Nucleus accumbens (tissue), 56 donors: ENCODE measurements around the gene ST6GALNAC6.
"Not testable (repeated sequence)": the region's sequence is repeated elsewhere in the genome, so short reads cannot be mapped to it uniquely, and the experiment has no call there.

Experiments used
- DNase-seq, 56 donors: peaks; one replicate each; lab custom pipeline; 2025; lab: John Stamatoyannopoulos, UW

The ST6GALNAC6 gene

GRCh38 chr9:127845619-127846018, 53.8 kb downstream of the ST6GALNAC6 start:
- not testable (repeated sequence) for DNase-seq

GRCh38 chr9:127844821-127845359, 54.5 kb downstream of the ST6GALNAC6 start:
- DNase-seq: no peak

GRCh38 chr9:127841087-127841835, 58.1 kb downstream of the ST6GALNAC6 start:
- DNase-seq: no peak

- no peak for DNase-seq
Observed at GRCh38 chr9:127838375-127839078, 60.9 kb downstream of the ST6GALNAC6 start.

- DNase-seq: no peak
Observed at GRCh38 chr9:127837346-127837745, 62.1 kb downstream of the ST6GALNAC6 start.

- DNase-seq: not testable (repeated sequence)
Observed at GRCh38 chr9:127836561-127836960, 62.8 kb downstream of the ST6GALNAC6 start.

GRCh38 chr9:127835991-127836516, 63.3 kb downstream of the ST6GALNAC6 start:
- DNase-seq: no peak
